Neural cell (in vitro differentiated cells): ENCODE measurements around the gene ISG20. TPM values are rescaled to one million over a fixed set of nuclear protein-coding genes. Genes with fewer than 3 reads are reported as not detected.

ENCODE experiments used
- H2AFZ ChIP-seq: fragments of 200-600, 300-800 bp; sonication (generic), shearing (Covaris generic); 2 replicates; pipeline ENCODE4 v1.6.0; 2014; ENCODE audit warnings: low read depth, mild to moderate bottlenecking, antibody characterized with exemption, low read length, moderate library complexity
- H3F3A ChIP-seq: fragments of 200-600 bp; shearing (Covaris generic); 2 replicates; pipeline ENCODE4 v1.6.1; 2016; ENCODE audit warnings: mild to moderate bottlenecking, moderate library complexity, mixed read lengths, antibody characterized with exemption, low read length; ENCODE audit not compliant: insufficient read depth, poor library complexity, severe bottlenecking
- H3K27ac ChIP-seq: fragments of 200-600, 300-800 bp; sonication (generic), shearing (Covaris generic); 2 replicates; pipeline ENCODE4 v1.5.1; 2014; ENCODE audit warnings: mild to moderate bottlenecking, low read length, moderate library complexity
- H3K27me3 ChIP-seq: fragments of 300-800, 200-600 bp; sonication (generic), shearing (Covaris generic); 2 replicates; pipeline ENCODE4 v1.6.0; 2014; ENCODE audit warnings: mild to moderate bottlenecking, low read depth, low read length, moderate library complexity; ENCODE audit not compliant: insufficient read depth
- H3K36me3 ChIP-seq: fragments of 300-800, 200-600 bp; sonication (generic), shearing (Covaris generic); 2 replicates; pipeline ENCODE4 v1.5.1; 2014; ENCODE audit warnings: mild to moderate bottlenecking, antibody characterized with exemption, low read length, moderate library complexity; ENCODE audit not compliant: insufficient read depth
- H3K4me2 ChIP-seq: fragments of 300-800, 200-600 bp; sonication (generic), shearing (Covaris generic); 2 replicates; pipeline ENCODE4 v1.6.0; 2014; ENCODE audit warnings: mild to moderate bottlenecking, low read length
- H3K4me3 ChIP-seq: fragments of 300-800, 200-600 bp; sonication (generic), shearing (Covaris generic); 2 replicates; pipeline ENCODE4 v1.5.1; 2014; ENCODE audit warnings: mild to moderate bottlenecking, low read length, moderate library complexity
- H3K79me2 ChIP-seq: fragments of 200-600 bp; shearing (Covaris generic); replicated peaks from 2 replicates; pipeline ENCODE4 v1.6.0; 2014; ENCODE audit warnings: mild to moderate bottlenecking, low read length, moderate library complexity; ENCODE audit not compliant: insufficient read depth
- H3K9ac ChIP-seq: fragments of 300-800, 200-600 bp; sonication (generic), shearing (Covaris generic); 2 replicates; pipeline ENCODE4 v1.6.1; 2016; ENCODE audit warnings: mild to moderate bottlenecking, low read length, mixed read lengths
- H3K9me2 ChIP-seq: fragments of 200-600 bp; shearing (Covaris generic); 2 replicates; pipeline ENCODE4 v1.6.1; 2016; ENCODE audit warnings: mild to moderate bottlenecking, low read length, mixed read lengths; ENCODE audit not compliant: insufficient read depth
- H3K9me3 ChIP-seq: fragments of 200-600, 300-800 bp; sonication (generic), shearing (Covaris generic); 2 replicates; pipeline ENCODE4 v1.6.1; 2016; ENCODE audit warnings: mild to moderate bottlenecking, mixed run types, low read length, moderate library complexity, mixed read lengths
- H4K20me1 ChIP-seq: fragments of 200-600 bp; shearing (Covaris generic); 2 replicates; pipeline ENCODE4 v1.6.1; 2016; ENCODE audit warnings: mild to moderate bottlenecking, mixed run types; ENCODE audit not compliant: insufficient read depth
- EP300 ChIP-seq: fragments of 450-650 bp; conservative IDR thresholded peaks from 2 replicates; pipeline ENCODE4 v1.6.1; 2014; ENCODE audit warnings: antibody characterized with exemption, mild to moderate bottlenecking, moderate library complexity; ENCODE audit not compliant: poor library complexity, severe bottlenecking
- EZH2 ChIP-seq: fragments of 200-600, 300-800 bp; shearing (Covaris generic), sonication (generic); IDR thresholded peaks from 2 replicates; pipeline ENCODE4 v1.6.1; 2014; ENCODE audit warnings: antibody characterized with exemption, low read length, borderline replicate concordance, mild to moderate bottlenecking; ENCODE audit not compliant: insufficient read depth, poor library complexity, severe bottlenecking
- MXI1 ChIP-seq: fragments of 450-650 bp; conservative IDR thresholded peaks from 2 replicates; pipeline ENCODE4 v1.6.1; 2014; ENCODE audit warnings: antibody characterized with exemption, mild to moderate bottlenecking; ENCODE audit not compliant: poor library complexity, severe bottlenecking
- POLR2AphosphoS5 ChIP-seq: IDR thresholded peaks from 2 replicates; pipeline ENCODE4 v1.6.1; 2012
- RAD21 ChIP-seq: fragments of 450-650 bp; conservative IDR thresholded peaks from 2 replicates; pipeline ENCODE4 v1.6.1; 2014; ENCODE audit warnings: antibody characterized with exemption, mild to moderate bottlenecking, moderate library complexity
- SMC3 ChIP-seq: fragments of 450-650 bp; conservative IDR thresholded peaks from 2 replicates; pipeline ENCODE4 v1.6.1; 2014; ENCODE audit warnings: antibody characterized with exemption, mild to moderate bottlenecking, moderate library complexity; ENCODE audit not compliant: poor library complexity
- TAF1 ChIP-seq: IDR thresholded peaks from 2 replicates; pipeline ENCODE4 v1.6.1; 2012; ENCODE audit warnings: low read depth
- polyA plus RNA-seq: library from polyadenylated mRNA; depleted of rRNA; stranded (reverse); fragments of >200 nt; gene quantifications from 2 replicates; pipeline ENCODE4 v1.2.3, GENCODE V29; 2014
- TF ChIP-seq, protein P1 (sequence below): IDR thresholded peaks from 2 replicates; pipeline ENCODE4 v1.6.1; 2012; ENCODE audit warnings: borderline replicate concordance
- TF ChIP-seq, protein P2 (sequence below): fragments of 450-650 bp; IDR thresholded peaks from 2 replicates; pipeline ENCODE4 v1.5.1; 2014; ENCODE audit warnings: antibody characterized with exemption, mild to moderate bottlenecking, moderate library complexity; ENCODE audit not compliant: poor library complexity, severe bottlenecking

Gene ISG20
- polyA plus RNA-seq, 1 donor from 2014 or later: 0.88 TPM

DNA sequence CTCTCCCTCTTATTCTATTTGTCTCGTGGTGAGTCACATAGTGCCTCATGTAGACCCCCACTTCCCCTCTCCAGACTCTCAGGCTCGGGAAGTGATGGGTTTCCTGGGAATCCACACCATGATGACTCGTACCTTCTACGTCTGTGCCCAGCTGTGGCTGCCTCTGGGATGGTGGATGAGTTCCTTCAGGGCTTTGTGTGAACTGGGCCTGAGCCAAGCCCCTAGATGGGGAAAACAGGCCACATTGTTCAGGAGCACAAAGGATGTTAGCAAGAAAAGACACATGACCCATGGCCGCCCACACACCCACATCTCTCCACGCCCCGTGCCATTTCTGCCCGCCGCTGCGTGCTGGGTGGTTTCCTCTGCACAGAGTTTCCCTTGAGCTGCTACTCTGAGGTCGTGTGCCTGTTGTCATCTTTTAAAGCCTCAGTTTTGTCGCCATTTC, 10.5 kb downstream of the ISG20 start:
- no peak overlapping the region for H3K4me2 ChIP-seq

DNA sequence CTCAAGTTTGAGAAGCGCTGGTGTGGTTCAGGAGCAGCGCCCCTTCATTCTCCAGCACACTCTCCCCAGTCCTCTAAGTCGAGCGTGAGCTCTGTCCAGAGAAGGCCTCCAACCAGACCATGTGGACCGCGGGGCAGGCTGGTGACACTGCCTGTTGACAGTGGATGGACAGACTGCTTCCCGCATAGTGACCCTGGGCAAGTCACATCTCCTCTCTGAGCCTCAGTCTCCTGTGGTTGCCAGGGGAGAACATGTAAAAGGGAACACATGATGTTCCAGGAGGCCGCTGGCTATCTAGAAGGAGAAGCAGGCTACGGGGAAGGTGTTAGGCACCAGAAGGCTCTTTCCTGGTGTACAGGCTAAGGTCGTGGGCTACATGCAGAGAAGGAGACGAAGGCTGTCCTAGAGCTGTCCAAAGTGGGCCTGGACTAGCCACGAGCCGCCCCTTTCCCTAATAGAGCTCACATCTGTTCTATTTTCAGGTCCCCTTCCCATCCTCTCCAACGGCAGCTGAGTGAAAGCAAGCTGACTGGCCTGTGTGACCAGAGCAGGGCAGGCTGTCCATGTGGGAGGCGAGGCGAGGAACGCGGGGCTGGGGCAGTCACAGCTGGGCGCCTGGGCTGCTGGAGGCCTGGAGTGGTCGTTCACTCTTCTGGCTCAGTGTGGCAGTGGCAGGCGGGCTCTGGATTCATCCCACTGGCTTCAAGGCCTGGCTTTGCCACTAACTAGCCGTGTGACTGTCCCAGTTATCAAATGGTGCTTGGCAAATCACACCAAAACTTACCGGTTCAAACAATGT, 11.1 kb downstream of the ISG20 start:
- Histone ChIP-seq H3K9ac (no peak overlapping the region), H3K9me2 (no peaks in the 10 kb centered on the region), H3K36me3 (no peaks in the 10 kb centered on the region), H3K4me3 (no peak overlapping the region), H4K20me1 (no peaks in the 10 kb centered on the region), H3K27ac (no peak overlapping the region), H3K79me2 (no peaks in the 10 kb centered on the region), H3K27me3 (no peaks in the 10 kb centered on the region), H3F3A (no peaks in the 10 kb centered on the region), H2AFZ (no peak overlapping the region), H3K4me2 (no peak overlapping the region), H3K9me3 (no peaks in the 10 kb centered on the region)
- no peak for TF ChIP-seq TAF1
- TF ChIP-seq MXI1: no peak
- TF ChIP-seq POLR2AphosphoS5: no peak
- TF ChIP-seq EZH2: no peak
- TF ChIP-seq SMC3: no peak
- TF ChIP-seq, protein P1, sequence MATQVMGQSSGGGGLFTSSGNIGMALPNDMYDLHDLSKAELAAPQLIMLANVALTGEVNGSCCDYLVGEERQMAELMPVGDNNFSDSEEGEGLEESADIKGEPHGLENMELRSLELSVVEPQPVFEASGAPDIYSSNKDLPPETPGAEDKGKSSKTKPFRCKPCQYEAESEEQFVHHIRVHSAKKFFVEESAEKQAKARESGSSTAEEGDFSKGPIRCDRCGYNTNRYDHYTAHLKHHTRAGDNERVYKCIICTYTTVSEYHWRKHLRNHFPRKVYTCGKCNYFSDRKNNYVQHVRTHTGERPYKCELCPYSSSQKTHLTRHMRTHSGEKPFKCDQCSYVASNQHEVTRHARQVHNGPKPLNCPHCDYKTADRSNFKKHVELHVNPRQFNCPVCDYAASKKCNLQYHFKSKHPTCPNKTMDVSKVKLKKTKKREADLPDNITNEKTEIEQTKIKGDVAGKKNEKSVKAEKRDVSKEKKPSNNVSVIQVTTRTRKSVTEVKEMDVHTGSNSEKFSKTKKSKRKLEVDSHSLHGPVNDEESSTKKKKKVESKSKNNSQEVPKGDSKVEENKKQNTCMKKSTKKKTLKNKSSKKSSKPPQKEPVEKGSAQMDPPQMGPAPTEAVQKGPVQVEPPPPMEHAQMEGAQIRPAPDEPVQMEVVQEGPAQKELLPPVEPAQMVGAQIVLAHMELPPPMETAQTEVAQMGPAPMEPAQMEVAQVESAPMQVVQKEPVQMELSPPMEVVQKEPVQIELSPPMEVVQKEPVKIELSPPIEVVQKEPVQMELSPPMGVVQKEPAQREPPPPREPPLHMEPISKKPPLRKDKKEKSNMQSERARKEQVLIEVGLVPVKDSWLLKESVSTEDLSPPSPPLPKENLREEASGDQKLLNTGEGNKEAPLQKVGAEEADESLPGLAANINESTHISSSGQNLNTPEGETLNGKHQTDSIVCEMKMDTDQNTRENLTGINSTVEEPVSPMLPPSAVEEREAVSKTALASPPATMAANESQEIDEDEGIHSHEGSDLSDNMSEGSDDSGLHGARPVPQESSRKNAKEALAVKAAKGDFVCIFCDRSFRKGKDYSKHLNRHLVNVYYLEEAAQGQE: no peak
- no peak for TF ChIP-seq EP300
- TF ChIP-seq, protein P2, sequence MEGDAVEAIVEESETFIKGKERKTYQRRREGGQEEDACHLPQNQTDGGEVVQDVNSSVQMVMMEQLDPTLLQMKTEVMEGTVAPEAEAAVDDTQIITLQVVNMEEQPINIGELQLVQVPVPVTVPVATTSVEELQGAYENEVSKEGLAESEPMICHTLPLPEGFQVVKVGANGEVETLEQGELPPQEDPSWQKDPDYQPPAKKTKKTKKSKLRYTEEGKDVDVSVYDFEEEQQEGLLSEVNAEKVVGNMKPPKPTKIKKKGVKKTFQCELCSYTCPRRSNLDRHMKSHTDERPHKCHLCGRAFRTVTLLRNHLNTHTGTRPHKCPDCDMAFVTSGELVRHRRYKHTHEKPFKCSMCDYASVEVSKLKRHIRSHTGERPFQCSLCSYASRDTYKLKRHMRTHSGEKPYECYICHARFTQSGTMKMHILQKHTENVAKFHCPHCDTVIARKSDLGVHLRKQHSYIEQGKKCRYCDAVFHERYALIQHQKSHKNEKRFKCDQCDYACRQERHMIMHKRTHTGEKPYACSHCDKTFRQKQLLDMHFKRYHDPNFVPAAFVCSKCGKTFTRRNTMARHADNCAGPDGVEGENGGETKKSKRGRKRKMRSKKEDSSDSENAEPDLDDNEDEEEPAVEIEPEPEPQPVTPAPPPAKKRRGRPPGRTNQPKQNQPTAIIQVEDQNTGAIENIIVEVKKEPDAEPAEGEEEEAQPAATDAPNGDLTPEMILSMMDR: no peak
- no peak for TF ChIP-seq RAD21

More for the DNA sequence above, 10.5 kb downstream of the ISG20 start:
- Histone ChIP-seq H4K20me1 (no peaks in the 10 kb centered on the region), H3K9me2 (no peaks in the 10 kb centered on the region), H2AFZ (no peak overlapping the region), H3K9ac (no peak overlapping the region), H3K27ac (no peak overlapping the region), H3F3A (no peaks in the 10 kb centered on the region), H3K79me2 (no peaks in the 10 kb centered on the region), H3K4me3 (no peak overlapping the region), H3K36me3 (no peaks in the 10 kb centered on the region), H3K9me3 (no peaks in the 10 kb centered on the region), H3K27me3 (no peaks in the 10 kb centered on the region)
- TF ChIP-seq POLR2AphosphoS5 (no peak), RAD21 (no peak), EP300 (no peak), MXI1 (no peak)
- TF ChIP-seq, protein P2: no peak
- TF ChIP-seq, protein P1: no peak
